Measurements from ENCODE around the gene SEPTIN11. TPM values are rescaled to one million over a fixed set of nuclear protein-coding genes. Genes with fewer than 3 reads are reported as not detected.

Gene SEPTIN11
- total and polyA plus RNA-seq, 9 of the 15 experiments (the other 6 are each of a cell fraction or from before 2014, with no cell fraction given), result 25.7 to 142 (median 84.3) TPM

GRCh38 chr4:76931576-76932276, 17.8 kb upstream of the SEPTIN11 start:
- no peak for FAIRE-seq
- WGBS (ENCODE audit: insufficient coverage, low coverage, missing lambda C conversion rate), result 39% methylated on average over 7 of the region's 7 CpGs

GRCh38 chr4:76939184-76939583, 10.4 kb upstream of the SEPTIN11 start:
- H3K4me3 ChIP-seq, result no peak overlapping the region
- ChIA-PET POLR2A (no interaction called here), CTCF (ENCODE audit: low intra/inter-chr PET ratio) (no interaction called here)
- ATAC-seq (no peak), DNase-seq (ENCODE audit: extremely low read depth in 1 of 4, low spot score in 3 of 4) (no peak), FAIRE-seq (no peak)
- peaks cover 12 to 25% of the 10 kb centered on the region in 2 experiments for H3K4me1 ChIP-seq (replicated peaks in 1 of 2; ENCODE audit: control insufficient read depth in 2 of 2, insufficient read depth in 2 of 2, low read length in 2 of 2)
- BruUV-seq (replicated peaks), result no TSS peak
- no peak overlapping the region for H3K9ac ChIP-seq (ENCODE audit: insufficient read depth in 1 of 2, low read depth in 2 of 2, low read length in 2 of 2)
- in situ Hi-C loops (cut with MboI), result no loop called here
- intact Hi-C loops (cut with micrococcal nuclease), result no loop called here
- H3K4me2 ChIP-seq (ENCODE audit: insufficient read depth, low read length), result no peak overlapping the region
- H3K27me3 ChIP-seq (ENCODE audit: control insufficient read depth in 2 of 2, insufficient read depth in 2 of 2, low read length in 2 of 2), result no peaks in the 10 kb centered on the region
- peaks cover 17% of the 10 kb centered on the region for H3K36me3 ChIP-seq (ENCODE audit: control insufficient read depth, insufficient read depth, low read length)
- H4K20me1 ChIP-seq (replicated peaks; ENCODE audit: control insufficient read depth, insufficient read depth, low read length), result no peaks in the 10 kb centered on the region
- H2AFZ ChIP-seq (ENCODE audit: low read depth, low read length), result no peak overlapping the region
- TF ChIP-seq, protein P1, sequence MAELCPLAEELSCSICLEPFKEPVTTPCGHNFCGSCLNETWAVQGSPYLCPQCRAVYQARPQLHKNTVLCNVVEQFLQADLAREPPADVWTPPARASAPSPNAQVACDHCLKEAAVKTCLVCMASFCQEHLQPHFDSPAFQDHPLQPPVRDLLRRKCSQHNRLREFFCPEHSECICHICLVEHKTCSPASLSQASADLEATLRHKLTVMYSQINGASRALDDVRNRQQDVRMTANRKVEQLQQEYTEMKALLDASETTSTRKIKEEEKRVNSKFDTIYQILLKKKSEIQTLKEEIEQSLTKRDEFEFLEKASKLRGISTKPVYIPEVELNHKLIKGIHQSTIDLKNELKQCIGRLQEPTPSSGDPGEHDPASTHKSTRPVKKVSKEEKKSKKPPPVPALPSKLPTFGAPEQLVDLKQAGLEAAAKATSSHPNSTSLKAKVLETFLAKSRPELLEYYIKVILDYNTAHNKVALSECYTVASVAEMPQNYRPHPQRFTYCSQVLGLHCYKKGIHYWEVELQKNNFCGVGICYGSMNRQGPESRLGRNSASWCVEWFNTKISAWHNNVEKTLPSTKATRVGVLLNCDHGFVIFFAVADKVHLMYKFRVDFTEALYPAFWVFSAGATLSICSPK (IDR thresholded peaks at IDR 0.05; ENCODE audit: borderline replicate concordance), result no peak
- TF ChIP-seq PTTG1 (tag; IDR thresholded peaks at IDR 0.05; ENCODE audit: low read depth) (no peak), HDAC1 (IDR thresholded peaks at IDR 0.05) (no peak), E2F3 (CRISPR knock-in tag; IDR thresholded peaks at IDR 0.05) (no peak), MLX (CRISPR knock-in tag; conservative IDR thresholded peaks at IDR 0.05) (no peak), ZNF830 (CRISPR knock-in tag; IDR thresholded peaks at IDR 0.05) (no peak)
- no peak overlapping the region for H3K27ac ChIP-seq (ENCODE audit: extremely low read depth, low read depth, low read length)
- 43% methylated on average over 1 of the region's 2 CpGs for WGBS (ENCODE audit: insufficient coverage, low coverage, missing lambda C conversion rate)
- no peaks in the 10 kb centered on the region for H3K9me1 ChIP-seq (ENCODE audit: control insufficient read depth, insufficient read depth, low read length)
- H3K79me2 ChIP-seq (ENCODE audit: control insufficient read depth, insufficient read depth, low read length), result peaks cover 22% of the 10 kb centered on the region
- peaks cover 9% of the 10 kb centered on the region for H3K9me3 ChIP-seq (replicated peaks; ENCODE audit: control insufficient read depth, insufficient read depth, low read depth, low read length)

More at GRCh38 chr4:76931576-76932276, 17.8 kb upstream of the SEPTIN11 start:
- H3K9ac ChIP-seq (ENCODE audit: insufficient read depth in 1 of 2, low read depth in 2 of 2, low read length in 2 of 2), result no peak overlapping the region
- H3K4me1 ChIP-seq (replicated peaks in 1 of 2; ENCODE audit: control insufficient read depth in 2 of 2, insufficient read depth in 2 of 2, low read length in 2 of 2), result peaks cover 0 to 7% of the 10 kb centered on the region in 2 experiments; a peak in 3 of 5 replicates
- ATAC-seq (no peak), DNase-seq (ENCODE audit: extremely low read depth in 1 of 4, low spot score in 3 of 4) (no peak)
- H3K27me3 ChIP-seq (ENCODE audit: control insufficient read depth in 2 of 2, insufficient read depth in 2 of 2, low read length in 2 of 2), result no peaks in the 10 kb centered on the region
- H3K4me2 ChIP-seq (ENCODE audit: insufficient read depth, low read length), result no peak overlapping the region
- H3K27ac ChIP-seq (ENCODE audit: extremely low read depth, low read depth, low read length), result no peak overlapping the region
- TF ChIP-seq, protein P2, sequence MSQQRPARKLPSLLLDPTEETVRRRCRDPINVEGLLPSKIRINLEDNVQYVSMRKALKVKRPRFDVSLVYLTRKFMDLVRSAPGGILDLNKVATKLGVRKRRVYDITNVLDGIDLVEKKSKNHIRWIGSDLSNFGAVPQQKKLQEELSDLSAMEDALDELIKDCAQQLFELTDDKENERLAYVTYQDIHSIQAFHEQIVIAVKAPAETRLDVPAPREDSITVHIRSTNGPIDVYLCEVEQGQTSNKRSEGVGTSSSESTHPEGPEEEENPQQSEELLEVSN (IDR thresholded peaks at IDR 0.05; ENCODE audit: borderline replicate concordance in 1 of 2, extremely low read depth in 1 of 2, insufficient read depth in 1 of 2, insufficient read length in 1 of 2, low read depth in 1 of 2, low read length in 1 of 2, poor library complexity in 1 of 2, severe bottlenecking in 1 of 2), result no peak
- no peak for TF ChIP-seq KLF6 (CRISPR knock-in tag; IDR thresholded peaks at IDR 0.05; ENCODE audit: borderline replicate concordance)
- no peak for TF ChIP-seq CREBBP (IDR thresholded peaks at IDR 0.05; ENCODE audit: low read depth, low read length)
- TF ChIP-seq POLR2B (IDR thresholded peaks at IDR 0.05; ENCODE audit: low read depth, partially characterized antibody), result no peak
- TF ChIP-seq TCF7L2 (IDR thresholded peaks at IDR 0.05; ENCODE audit: low read depth, low read length), result no peak
- no peak overlapping the region for H3K4me3 ChIP-seq
- H4K20me1 ChIP-seq (replicated peaks; ENCODE audit: control insufficient read depth, insufficient read depth, low read length), result no peaks in the 10 kb centered on the region
- no peak overlapping the region for H2AFZ ChIP-seq (ENCODE audit: low read depth, low read length)
- no peaks in the 10 kb centered on the region for H3K79me2 ChIP-seq (ENCODE audit: control insufficient read depth, insufficient read depth, low read length)
- peaks cover 3% of the 10 kb centered on the region; the same call in 1 of the 2 replicates for H3K9me3 ChIP-seq (replicated peaks; ENCODE audit: control insufficient read depth, insufficient read depth, low read depth, low read length)
- POLR2A ChIA-PET, result no interaction called here
- no TSS peak for BruUV-seq (replicated peaks)
- intact Hi-C loops (cut with micrococcal nuclease) (no loop called here), in situ Hi-C loops (cut with MboI) (no loop called here)
- no peaks in the 10 kb centered on the region for H3K9me1 ChIP-seq (ENCODE audit: control insufficient read depth, insufficient read depth, low read length)
- H3K36me3 ChIP-seq (ENCODE audit: control insufficient read depth, insufficient read depth, low read length), result no peaks in the 10 kb centered on the region
- CTCF ChIA-PET (ENCODE audit: low intra/inter-chr PET ratio), result no interaction called here
